NCI-H2171 treated with DMSO at 0.1 percent for 48 hours (cell line): ENCODE measurements around the gene CNTROB.

Experiments
- DNase-seq: peaks from one replicate; lab custom pipeline; 2025; lab: John Stamatoyannopoulos, UW

CNTROB gene

GRCh38 chr17:7987112-7987893 is 55.3 kb downstream of the CNTROB start:
- DNase-seq = no peak

- peak; percentile 72 for DNase-seq
These were observed 56.8 kb downstream of the CNTROB start for GRCh38 chr17:7988750-7989178.

DNA sequence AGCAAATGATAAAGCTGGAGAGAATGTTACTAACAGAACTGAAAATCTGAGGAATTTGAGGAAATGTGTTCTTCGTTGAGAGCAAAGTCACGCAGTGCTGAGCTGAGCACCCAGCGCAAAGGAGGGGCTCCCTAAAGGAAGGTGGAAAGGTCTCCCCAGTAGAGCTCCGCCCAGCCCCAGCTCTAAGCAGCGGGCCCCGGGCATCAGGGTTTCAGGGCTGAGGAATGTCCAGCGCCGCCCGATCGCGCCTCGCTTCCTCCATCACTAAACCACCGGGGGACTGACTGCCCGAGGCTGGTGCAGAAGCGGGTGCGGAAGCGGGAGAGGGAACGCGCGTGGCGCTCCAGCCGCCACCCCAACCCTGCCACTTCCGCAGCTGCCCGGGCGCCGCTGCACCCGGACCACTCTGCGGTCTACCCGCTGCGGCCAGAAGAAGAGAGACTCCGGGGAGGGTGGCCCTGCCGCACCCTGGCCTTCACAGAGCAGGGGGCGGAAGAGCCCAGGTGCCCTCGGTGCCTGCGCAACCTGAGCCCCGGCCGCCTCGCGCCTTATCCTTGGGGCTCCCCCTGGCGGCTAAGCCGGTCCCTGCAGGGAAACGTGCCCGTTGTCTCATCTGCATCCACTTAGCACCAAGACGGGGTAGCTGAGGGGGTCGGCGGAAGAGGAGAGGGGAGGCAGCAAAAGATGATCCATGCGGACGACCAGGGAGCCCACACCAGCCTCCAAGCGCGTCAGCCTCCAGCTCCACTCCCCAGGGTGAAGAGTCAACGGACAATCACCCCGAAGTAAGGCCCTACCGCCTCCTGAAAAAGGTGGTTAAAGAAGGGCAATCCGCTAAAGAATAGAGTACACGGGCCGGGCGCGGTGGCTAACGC is 58.0 kb downstream of the CNTROB start:
- DNase-seq = peak; percentile 77

DNA sequence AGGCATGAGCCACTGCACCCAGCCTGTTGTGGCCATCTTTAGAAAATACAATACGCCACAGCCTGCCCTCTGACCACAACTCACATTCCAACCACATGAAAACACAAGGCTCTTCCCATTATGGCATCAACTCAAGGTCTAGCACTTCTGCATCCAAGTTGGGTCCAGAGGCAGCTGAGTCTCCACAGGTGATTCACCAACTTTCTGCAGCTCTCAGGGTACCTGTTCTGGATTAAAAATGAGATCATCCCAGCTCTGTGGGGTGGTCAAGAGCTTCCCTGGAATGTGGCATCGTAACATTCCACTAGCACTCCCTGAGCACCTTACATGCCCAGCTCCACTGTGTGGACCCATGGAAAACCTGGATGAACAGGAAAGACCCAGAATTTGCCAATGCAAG is 60.5 kb downstream of the CNTROB start:
- no peak for DNase-seq

DNA sequence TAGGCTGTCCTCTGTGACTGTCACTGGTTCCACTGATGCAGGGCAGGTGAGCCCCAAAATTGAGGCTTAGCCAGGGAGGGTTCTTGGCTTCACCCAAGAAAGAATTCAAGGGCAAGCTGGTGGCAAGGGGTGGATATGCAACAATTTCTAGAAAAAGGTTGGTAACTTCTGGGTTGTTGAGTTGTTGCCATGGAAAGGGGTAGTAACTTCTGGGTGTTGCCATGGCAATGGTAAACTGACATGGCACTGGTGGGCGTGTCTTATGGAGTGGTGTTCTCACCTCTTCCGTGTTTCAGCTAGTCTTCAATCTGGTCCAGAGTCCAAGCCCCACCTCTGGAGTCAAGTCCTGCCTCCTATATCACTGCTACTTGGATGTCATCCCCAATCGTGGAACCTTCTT is 60.9 kb downstream of the CNTROB start:
- no peak for DNase-seq

- DNase-seq = no peak
These were observed 62.1 kb downstream of the CNTROB start for GRCh38 chr17:7993972-7994589.

DNA sequence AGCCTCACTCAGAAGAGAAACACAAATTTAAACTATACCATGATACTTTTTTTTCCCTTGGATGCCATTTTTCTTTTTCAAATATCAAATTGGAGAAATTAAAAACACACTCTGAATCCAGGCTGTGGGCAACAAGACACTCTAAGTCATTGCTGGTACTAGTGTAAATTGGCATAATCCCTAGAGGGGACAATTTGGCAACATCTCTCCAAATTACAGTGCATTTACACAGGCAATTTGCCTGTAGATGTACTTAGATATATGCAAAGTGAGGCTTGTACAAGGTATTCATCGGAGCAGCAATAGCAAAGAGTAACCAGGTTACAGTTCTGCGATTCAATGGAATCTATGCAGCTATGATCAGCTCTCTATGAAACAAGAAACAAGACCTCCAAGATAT is 63.7 kb downstream of the CNTROB start:
- DNase-seq = no peak

DNA sequence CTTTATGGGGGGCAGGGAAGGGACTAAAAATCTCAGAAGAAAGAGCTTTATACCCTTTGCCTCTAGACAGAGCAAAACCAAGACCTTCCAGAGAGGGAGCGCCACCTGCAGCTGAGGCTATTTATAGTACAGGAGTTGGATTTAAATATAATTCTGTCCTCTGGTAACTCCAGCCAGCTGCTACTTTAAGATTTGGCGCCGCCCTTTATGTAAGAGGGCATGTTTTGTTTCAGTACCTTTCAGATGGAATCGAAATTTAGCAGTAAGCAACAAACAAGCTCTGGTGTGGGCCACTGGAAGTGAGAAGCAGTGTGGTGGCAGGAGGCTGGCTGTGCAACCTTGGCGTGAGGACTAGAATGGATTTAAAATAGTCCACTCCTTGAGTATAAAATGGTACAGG is 65.2 kb downstream of the CNTROB start:
- peak; percentile 72 for DNase-seq
